HepG2 (cell line): ENCODE measurements around the gene FAM163B. TPM values are rescaled to one million over a fixed set of nuclear protein-coding genes. Genes with fewer than 3 reads are reported as not detected.

Source experiments
- ATAC-seq: fragments of 200-7000 bp; cut with Tn5 transposase; 3 replicates; pipeline ENCODE4 v1.9.1; 2020; ENCODE audit warnings: mild to moderate bottlenecking, moderate library complexity
- BruUV-seq: library from RNA; stranded (reverse); fragments of 400-500 nt; replicated peaks from 2 replicates; lab custom pipeline; 2021; lab: Mats Ljungman, UMichigan
- CTCF ChIA-PET: fragments of 300-600 bp; formaldehyde crosslinking; extraction: SDS; loops from one replicate; lab custom pipeline; 2021; ENCODE audit warnings: low total read pairs, inconsistent platforms, low intra/inter-chr PET ratio; lab: Yijun Ruan, JAX
- POLR2A ChIA-PET: fragments of 350-600 bp; sonication (Branson Sonifier 250); formaldehyde crosslinking; loops from one replicate; lab custom pipeline; 2020; ENCODE audit warnings: antibody characterized with exemption, inconsistent platforms; lab: Yijun Ruan, JAX
- DNase-seq: peaks from one replicate; pipeline ENCODE4 v3.0.0-alpha.2; 2015; ENCODE audit warnings: low spot score
- FAIRE-seq: peaks from 3 replicates; lab custom pipeline; 2011; peaks lifted over from hg19 to GRCh38; lab: Jason Lieb, UNC
- H2AFZ ChIP-seq: one replicate; pipeline ENCODE4 v1.6.1; 2011; ENCODE audit warnings: low read length, inconsistent platforms
- H3K27ac ChIP-seq: fragments of 300-600 bp; 3 replicates; pipeline ENCODE4 v1.8.0; 2011; ENCODE audit warnings: mixed run types, mild to moderate bottlenecking, mixed read lengths, low read length, inconsistent platforms; ENCODE audit not compliant: insufficient read depth; ENCODE audit errors: extremely low read length
- H3K27me3 ChIP-seq, 2 experiments: fragments of 200-600 bp in 1 of 2; 2 replicates in 1 of 2; 3 replicates in 1 of 2; pipeline versions ENCODE4 v1.6.0 to v1.8.0; 2011; ENCODE audit warnings: low read length in 2 of 2, mild to moderate bottlenecking in 2 of 2, moderate library complexity in 2 of 2, inconsistent platforms in 1 of 2; ENCODE audit not compliant: insufficient read depth in 2 of 2, control insufficient read depth in 1 of 2
- H3K36me3 ChIP-seq, 2 experiments: fragments of 200-600 bp in 1 of 2; replicated peaks in 1 of 2; 2 replicates in 1 of 2; 3 replicates in 1 of 2; pipeline versions ENCODE4 v1.5.1 to v1.8.0; 2011; ENCODE audit warnings: low read length in 2 of 2, inconsistent platforms in 1 of 2; ENCODE audit not compliant: insufficient read depth in 2 of 2, control insufficient read depth in 1 of 2
- H3K4me1 ChIP-seq: 2 replicates; pipeline ENCODE4 v1.5.1; 2012; ENCODE audit warnings: low read length, inconsistent platforms; ENCODE audit not compliant: insufficient read depth
- H3K4me2 ChIP-seq: 2 replicates; pipeline ENCODE4 v1.6.0; 2011; ENCODE audit warnings: low read depth, low read length, inconsistent platforms
- H3K4me3 ChIP-seq, 3 experiments: fragments of 200-600 bp in 1 of 3; sonication (generic), shearing (Covaris generic) in 1 of 3; replicated peaks in 1 of 3; 2 replicates each; pipeline ENCODE4 v1.5.1; 2011 to 2016; ENCODE audit warnings: low read length in 3 of 3, inconsistent platforms in 2 of 3, low read depth in 2 of 3, mild to moderate bottlenecking in 2 of 3, control low read depth in 1 of 3, mixed read lengths in 1 of 3; ENCODE audit not compliant: insufficient read depth in 1 of 3
- H3K79me2 ChIP-seq: one replicate; pipeline ENCODE4 v1.6.1; 2011; ENCODE audit warnings: low read length, inconsistent platforms; ENCODE audit not compliant: insufficient read depth
- H3K9ac ChIP-seq: 2 replicates; pipeline ENCODE4 v1.6.0; 2011; ENCODE audit warnings: mild to moderate bottlenecking, low read depth, low read length, inconsistent platforms; ENCODE audit not compliant: insufficient read depth
- H3K9me3 ChIP-seq: 2 replicates; pipeline ENCODE4 v1.5.1; 2012; ENCODE audit warnings: mild to moderate bottlenecking, low read length
- H4K20me1 ChIP-seq: 2 replicates; pipeline ENCODE4 v1.6.0; 2011; ENCODE audit warnings: inconsistent platforms, mild to moderate bottlenecking, low read length, moderate library complexity; ENCODE audit not compliant: insufficient read depth
- AKAP8 ChIP-seq: sonication (generic); formaldehyde crosslinking; IDR thresholded peaks from 2 replicates; pipeline ENCODE4 v1.5.1; 2020; ENCODE audit warnings: mild to moderate bottlenecking, missing genetic modification reagents
- CCDC6 ChIP-seq: sonication (generic); formaldehyde crosslinking; IDR thresholded peaks from 2 replicates; pipeline ENCODE4 v1.8.1; 2022; ENCODE audit warnings: mild to moderate bottlenecking, missing genetic modification reagents, moderate library complexity
- HNRNPL ChIP-seq: fragments of 200-400 bp; formaldehyde crosslinking; IDR thresholded peaks from 2 replicates; pipeline ENCODE4 v1.6.1; 2017; ENCODE audit warnings: mild to moderate bottlenecking, low read depth, low read length
- HOXA7 ChIP-seq: sonication (generic); formaldehyde crosslinking; IDR thresholded peaks from 2 replicates; pipeline ENCODE4 v1.8.1; 2022; ENCODE audit warnings: mild to moderate bottlenecking, missing genetic modification reagents, moderate library complexity
- KDM6A ChIP-seq: IDR thresholded peaks from 2 replicates; pipeline ENCODE4 v1.6.1; 2016; ENCODE audit warnings: low read depth
- MATR3 ChIP-seq: sonication (generic); formaldehyde crosslinking; IDR thresholded peaks from 2 replicates; pipeline ENCODE4 v1.4.0; 2020; ENCODE audit warnings: missing genetic modification reagents
- NR0B2 ChIP-seq: sonication (generic); formaldehyde crosslinking; IDR thresholded peaks from 2 replicates; pipeline ENCODE4 v1.4.0; 2020; ENCODE audit warnings: mild to moderate bottlenecking, missing genetic modification reagents
- PHF21A ChIP-seq: sonication (generic); formaldehyde crosslinking; IDR thresholded peaks from 2 replicates; pipeline ENCODE4 v1.5.0; 2020; ENCODE audit warnings: mild to moderate bottlenecking, missing genetic modification reagents
- POLR2A ChIP-seq, 2 experiments: IDR thresholded peaks; 2 replicates each; pipeline ENCODE4 v1.6.1; 2011; ENCODE audit warnings: low read depth in 2 of 2, low read length in 2 of 2, mild to moderate bottlenecking in 1 of 2, moderate library complexity in 1 of 2; ENCODE audit not compliant: insufficient read depth in 1 of 2
- PPARG ChIP-seq: conservative IDR thresholded peaks from 2 replicates; pipeline ENCODE4 v1.6.1; 2016; ENCODE audit warnings: missing biosample characterization, missing genetic modification reagents
- SIN3B ChIP-seq: fragments of 150-350 bp; IDR thresholded peaks from 2 replicates; pipeline ENCODE4 v1.6.1; 2014; ENCODE audit warnings: low read length
- ZBTB42 ChIP-seq: sonication (generic); formaldehyde crosslinking; IDR thresholded peaks from 2 replicates; pipeline ENCODE4 v1.5.0; 2020; ENCODE audit warnings: mild to moderate bottlenecking, missing genetic modification reagents
- ZNF263 ChIP-seq: sonication (generic); formaldehyde crosslinking; IDR thresholded peaks from 2 replicates; pipeline ENCODE4 v1.4.0; 2020; ENCODE audit warnings: missing genetic modification reagents
- ZNF496 ChIP-seq: sonication (generic); formaldehyde crosslinking; IDR thresholded peaks from 2 replicates; pipeline ENCODE4 v1.8.1; 2023; ENCODE audit warnings: mild to moderate bottlenecking, moderate library complexity, missing genetic modification reagents; ENCODE audit not compliant: insufficient replicate concordance
- ZNF674 ChIP-seq: sonication (generic); formaldehyde crosslinking; IDR thresholded peaks from 2 replicates; pipeline ENCODE4 v1.5.0; 2020; ENCODE audit warnings: low read depth, mild to moderate bottlenecking, missing genetic modification reagents
- ZNF841 ChIP-seq: sonication (generic); formaldehyde crosslinking; IDR thresholded peaks from 2 replicates; pipeline ENCODE4 v1.8.1; 2023; ENCODE audit warnings: missing genetic modification reagents, borderline replicate concordance
- ZSCAN29 ChIP-seq: sonication (generic); formaldehyde crosslinking; conservative IDR thresholded peaks from 2 replicates; pipeline ENCODE4 v1.4.0; 2020; ENCODE audit warnings: mild to moderate bottlenecking, missing genetic modification reagents
- WGBS: methylation state at CpG from one replicate; pipeline ENCODE4 v1.1.6; 2017; ENCODE audit warnings: low lambda C conversion rate; 5-methylcytosine and 5-hydroxymethylcytosine counted together
- in situ Hi-C: cut with HindIII; loops from 2 replicates; pipeline ENCODE4 v1.10.0; 2017; ENCODE audit warnings: low pct_unique_long_range_greater_than_20kb; ENCODE audit not compliant: extremely low pct_ligation_motif_present
- intact Hi-C: fragments of 100-400 bp; cut with micrococcal nuclease; formaldehyde crosslinking; loops from one replicate; pipeline ENCODE4 v1.10.0; 2022; ENCODE audit not compliant: unreplicated experiment
- polyA plus RNA-seq, 8 experiments: library from polyadenylated mRNA; depleted of rRNA in 3 of 8; stranded (reverse) in 7 of 8; unstranded in 1 of 8; fragments of >200 nt; fragmentation: Illumina TruSeq in 4 of 8; extraction: Trizol in 4 of 8; gene quantifications; 2 replicates each; pipeline versions ENCODE4 v1.2.1 to v1.2.3, GENCODE V29; 2011 to 2016; ENCODE audit warnings: low read depth in 4 of 8, missing spikeins in 1 of 8, mixed read lengths in 1 of 8; ENCODE audit not compliant: insufficient read depth in 1 of 8
- total RNA-seq, 5 experiments: library from RNA; depleted of rRNA; stranded (reverse); fragments of >200 nt; fragmentation: Illumina TruSeq; extraction: Trizol; gene quantifications; 2 replicates each; pipeline ENCODE4 v1.2.3, GENCODE V29; 2016; ENCODE audit warnings: low read depth in 1 of 5

FAM163B gene
- total and polyA plus RNA-seq, 2 of the 13 experiments (the other 11 are each of a cell fraction or from before 2014, with no cell fraction given) = not detected

- Histone ChIP-seq H4K20me1 (no peaks in the 10 kb centered on the region), H2AFZ (no peak overlapping the region), H3K79me2 (no peaks in the 10 kb centered on the region), H3K27me3 (peaks cover 2 to 32% of the 10 kb centered on the region in 2 experiments), H3K9ac (no peak overlapping the region), H3K9me3 (peaks cover 21% of the 10 kb centered on the region), H3K4me3 (no peak overlapping the region), H3K4me2 (no peak overlapping the region), H3K4me1 (no peaks in the 10 kb centered on the region), H3K27ac (no peak overlapping the region), H3K36me3 (no peaks in the 10 kb centered on the region)
- DNase-seq = no peak
- ChIA-PET POLR2A (no interaction called here), CTCF (no interaction called here)
- no peak for TF ChIP-seq MATR3 (CRISPR knock-in tag)
- no peak for TF ChIP-seq PHF21A (CRISPR knock-in tag)
- no peak for TF ChIP-seq CCDC6 (CRISPR knock-in tag)
- no peak for TF ChIP-seq SIN3B
- TF ChIP-seq ZSCAN29 (CRISPR knock-in tag) = no peak
- TF ChIP-seq ZNF263 (CRISPR knock-in tag) = no peak
- TF ChIP-seq ZNF841 (CRISPR knock-in tag) = no peak
- no peak for TF ChIP-seq NR0B2 (CRISPR knock-in tag)
- no peak for TF ChIP-seq HNRNPL
- no peak for TF ChIP-seq ZBTB42 (CRISPR knock-in tag)
- no peak for TF ChIP-seq POLR2A (IDR thresholded peaks at IDR 0.05; ENCODE audit: insufficient read depth in 1 of 2, low read depth in 2 of 2, low read length in 2 of 2)
- no peak for TF ChIP-seq PPARG (CRISPR knock-in tag)
- no peak for TF ChIP-seq AKAP8 (CRISPR knock-in tag)
- TF ChIP-seq KDM6A (CRISPR knock-in tag) = no peak
- no peak for TF ChIP-seq HOXA7 (CRISPR knock-in tag)
- no peak for TF ChIP-seq ZNF496 (CRISPR knock-in tag)
- no peak for TF ChIP-seq ZNF674 (CRISPR knock-in tag)
- WGBS = 36% methylated on average over 8 of the region's 8 CpGs
- in situ Hi-C loops = no loop called here
- intact Hi-C loops = no loop called here
- no peak for ATAC-seq
- FAIRE-seq = no peak
- no TSS peak for BruUV-seq
Measured at GRCh38 chr9:133595910-133596309, 13.3 kb downstream of the FAM163B start.
